Measurements from ENCODE around the gene NDUFV2.

DNA sequence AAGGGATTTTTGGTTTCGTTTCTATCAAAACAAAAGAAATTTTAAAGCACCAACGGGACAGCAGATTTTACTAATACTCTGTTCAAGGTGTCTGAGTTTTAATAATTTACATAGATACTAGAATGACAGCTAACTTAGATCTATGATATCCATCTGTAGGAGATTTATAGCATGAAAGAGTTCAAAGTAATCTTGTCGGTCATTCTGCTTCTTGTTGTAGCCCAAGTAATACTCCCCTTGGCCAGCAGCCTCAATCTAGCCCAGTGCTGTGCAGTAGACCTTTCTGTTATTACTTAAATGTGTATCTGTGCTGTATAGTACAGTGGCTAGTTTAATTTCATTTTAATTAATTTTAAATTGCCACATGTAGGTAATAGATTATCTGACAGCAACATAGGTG is 78.8 kb downstream of the NDUFV2 start:
- TF ChIP-seq, protein P1, sequence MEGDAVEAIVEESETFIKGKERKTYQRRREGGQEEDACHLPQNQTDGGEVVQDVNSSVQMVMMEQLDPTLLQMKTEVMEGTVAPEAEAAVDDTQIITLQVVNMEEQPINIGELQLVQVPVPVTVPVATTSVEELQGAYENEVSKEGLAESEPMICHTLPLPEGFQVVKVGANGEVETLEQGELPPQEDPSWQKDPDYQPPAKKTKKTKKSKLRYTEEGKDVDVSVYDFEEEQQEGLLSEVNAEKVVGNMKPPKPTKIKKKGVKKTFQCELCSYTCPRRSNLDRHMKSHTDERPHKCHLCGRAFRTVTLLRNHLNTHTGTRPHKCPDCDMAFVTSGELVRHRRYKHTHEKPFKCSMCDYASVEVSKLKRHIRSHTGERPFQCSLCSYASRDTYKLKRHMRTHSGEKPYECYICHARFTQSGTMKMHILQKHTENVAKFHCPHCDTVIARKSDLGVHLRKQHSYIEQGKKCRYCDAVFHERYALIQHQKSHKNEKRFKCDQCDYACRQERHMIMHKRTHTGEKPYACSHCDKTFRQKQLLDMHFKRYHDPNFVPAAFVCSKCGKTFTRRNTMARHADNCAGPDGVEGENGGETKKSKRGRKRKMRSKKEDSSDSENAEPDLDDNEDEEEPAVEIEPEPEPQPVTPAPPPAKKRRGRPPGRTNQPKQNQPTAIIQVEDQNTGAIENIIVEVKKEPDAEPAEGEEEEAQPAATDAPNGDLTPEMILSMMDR (conservative IDR thresholded peaks at IDR 0.05; ENCODE audit: low read depth, low read length): no peak
- no peak for TF ChIP-seq EZH2 (IDR thresholded peaks at IDR 0.05; ENCODE audit: low read length, unreplicated experiment)
